OCI-LY1 (cell line): ENCODE results near the gene KIFC3.

Experiments used
- H2AFZ ChIP-seq: fragments of 200-600 bp; sonication (generic), shearing (Covaris generic); 2 replicates; pipeline ENCODE4 v1.6.0; 2014; ENCODE audit warnings: antibody characterized with exemption, mild to moderate bottlenecking, low read length
- H3F3A ChIP-seq: fragments of 200-600 bp; sonication (generic), shearing (Covaris generic); 2 replicates; pipeline ENCODE4 v1.6.0; 2014; ENCODE audit warnings: mild to moderate bottlenecking, antibody characterized with exemption, low read length, moderate library complexity; ENCODE audit not compliant: insufficient read depth
- H3K27ac ChIP-seq: fragments of 200-600 bp; sonication (generic); 2 replicates; pipeline ENCODE4 v1.5.1; 2014; ENCODE audit warnings: low read length, mixed run types, mild to moderate bottlenecking, low read depth; ENCODE audit not compliant: poor library complexity, severe bottlenecking
- H3K27me3 ChIP-seq: fragments of 200-600 bp; sonication (generic); 2 replicates; pipeline ENCODE4 v1.6.0; 2014; ENCODE audit warnings: antibody characterized with exemption, mild to moderate bottlenecking, low read length, moderate library complexity; ENCODE audit not compliant: insufficient read depth
- H3K36me3 ChIP-seq: fragments of 200-600 bp; sonication (generic); 2 replicates; pipeline ENCODE4 v1.6.1; 2014; ENCODE audit warnings: mild to moderate bottlenecking, antibody characterized with exemption, low read length, moderate library complexity, mixed read lengths; ENCODE audit not compliant: insufficient read depth
- H3K4me1 ChIP-seq: fragments of 200-600 bp; sonication (generic); 2 replicates; pipeline ENCODE4 v1.5.1; 2014; ENCODE audit warnings: mild to moderate bottlenecking, low read length, moderate library complexity; ENCODE audit not compliant: insufficient read depth, severe bottlenecking
- H3K4me2 ChIP-seq: fragments of 200-600 bp; sonication (generic), shearing (Covaris generic); 2 replicates; pipeline ENCODE4 v1.6.1; 2014; ENCODE audit warnings: low read length
- H3K4me3 ChIP-seq: fragments of 200-600 bp; sonication (generic); 2 replicates; pipeline ENCODE4 v1.5.1; 2014; ENCODE audit warnings: low read length, low read depth, mild to moderate bottlenecking, mixed read lengths; ENCODE audit not compliant: poor library complexity, severe bottlenecking
- H3K79me2 ChIP-seq: fragments of 200-600 bp; shearing (Covaris generic); 2 replicates; pipeline ENCODE4 v1.6.1; 2016; ENCODE audit warnings: mixed run types, low read length, mixed read lengths; ENCODE audit not compliant: insufficient read depth
- H3K9ac ChIP-seq: fragments of 200-600 bp; sonication (generic), shearing (Covaris generic); 2 replicates; pipeline ENCODE4 v1.6.1; 2014; ENCODE audit warnings: mild to moderate bottlenecking, low read length, mixed read lengths
- H3K9me2 ChIP-seq: fragments of 200-600 bp; sonication (generic), shearing (Covaris generic); 2 replicates; pipeline ENCODE4 v1.6.1; 2014; ENCODE audit warnings: low read depth, mild to moderate bottlenecking, low read length, mixed read lengths
- H3K9me3 ChIP-seq: fragments of 200-600 bp; shearing (Covaris generic); 2 replicates; pipeline ENCODE4 v1.6.1; 2014; ENCODE audit warnings: low read length, mixed read lengths
- H4K20me1 ChIP-seq: fragments of 200-600 bp; sonication (generic), shearing (Covaris generic); 2 replicates; pipeline ENCODE4 v1.6.0; 2016; ENCODE audit warnings: mild to moderate bottlenecking, low read length; ENCODE audit not compliant: insufficient read depth
- CTCF ChIP-seq: fragments of 200-600 bp; sonication (generic), shearing (Covaris generic); IDR thresholded peaks from 2 replicates; pipeline ENCODE4 v1.5.1; 2017; ENCODE audit warnings: mild to moderate bottlenecking, antibody characterized with exemption, low read length, moderate library complexity, mixed read lengths
- EZH2 ChIP-seq: fragments of 200-600 bp; sonication (generic), shearing (Covaris generic); IDR thresholded peaks from 2 replicates; pipeline ENCODE4 v1.8.0; 2017; ENCODE audit warnings: borderline replicate concordance, mixed run types, mild to moderate bottlenecking, antibody characterized with exemption, low read length, moderate library complexity, mixed read lengths

KIFC3 gene

DNA sequence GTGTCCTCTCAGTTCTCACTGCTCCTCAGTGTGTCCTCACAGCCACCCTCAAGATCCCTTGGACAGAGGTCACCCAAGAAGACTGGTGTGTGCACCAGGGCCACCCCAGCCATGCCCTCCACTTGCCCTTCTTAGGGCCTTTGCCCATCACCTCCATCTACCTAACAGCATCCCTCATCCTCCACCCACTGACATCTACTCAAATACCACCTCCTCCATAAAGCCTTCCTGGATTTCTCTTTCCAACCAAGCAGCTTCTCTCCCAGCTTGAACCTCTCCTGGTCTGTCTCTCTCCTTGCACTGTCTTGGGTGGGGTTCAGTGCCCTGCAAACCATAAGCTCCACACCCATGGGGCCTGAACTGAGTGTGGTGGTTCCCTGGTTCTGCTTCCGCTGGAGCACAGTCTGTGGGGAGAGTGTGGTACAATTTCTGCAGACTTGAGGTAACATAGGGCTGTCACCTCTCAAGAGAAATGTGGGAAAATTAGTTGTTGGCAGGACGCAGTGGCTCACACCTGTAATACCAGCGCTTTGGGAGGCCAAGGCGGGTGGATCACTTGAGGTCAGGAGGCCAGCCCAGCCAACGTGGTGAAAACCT is 52.3 kb downstream of the KIFC3 start:
- no peaks in the 10 kb centered on the region for H3K79me2 ChIP-seq
- H3F3A ChIP-seq = no peaks in the 10 kb centered on the region
- no peaks in the 10 kb centered on the region for H3K9me3 ChIP-seq
- no peak overlapping the region for H3K9ac ChIP-seq
- no peak overlapping the region for H3K4me2 ChIP-seq
- no peaks in the 10 kb centered on the region for H4K20me1 ChIP-seq
- no peak overlapping the region for H2AFZ ChIP-seq
- peaks cover 3% of the 10 kb centered on the region for H3K36me3 ChIP-seq
- no peak for TF ChIP-seq EZH2
- TF ChIP-seq CTCF = no peak
- H3K9me2 ChIP-seq = no peaks in the 10 kb centered on the region
- H3K4me1 ChIP-seq = no peaks in the 10 kb centered on the region
- H3K27me3 ChIP-seq = no peaks in the 10 kb centered on the region
- H3K4me3 ChIP-seq = no peak overlapping the region
- H3K27ac ChIP-seq = no peak overlapping the region

- no peaks in the 10 kb centered on the region for H3K27me3 ChIP-seq
- no peak overlapping the region for H2AFZ ChIP-seq
- TF ChIP-seq EZH2 (no peak), CTCF (no peak)
- no peaks in the 10 kb centered on the region for H4K20me1 ChIP-seq
- H3K9me3 ChIP-seq = no peaks in the 10 kb centered on the region
- H3K79me2 ChIP-seq = no peaks in the 10 kb centered on the region
- H3F3A ChIP-seq = no peaks in the 10 kb centered on the region
- no peak overlapping the region for H3K4me3 ChIP-seq
- peaks cover 3% of the 10 kb centered on the region for H3K36me3 ChIP-seq
- H3K4me1 ChIP-seq = no peaks in the 10 kb centered on the region
- no peak overlapping the region for H3K27ac ChIP-seq
- H3K9me2 ChIP-seq = no peaks in the 10 kb centered on the region
- H3K4me2 ChIP-seq = no peak overlapping the region
- no peak overlapping the region for H3K9ac ChIP-seq
Measured at GRCh38 chr16:57749101-57749692, 53.1 kb downstream of the KIFC3 start.

DNA sequence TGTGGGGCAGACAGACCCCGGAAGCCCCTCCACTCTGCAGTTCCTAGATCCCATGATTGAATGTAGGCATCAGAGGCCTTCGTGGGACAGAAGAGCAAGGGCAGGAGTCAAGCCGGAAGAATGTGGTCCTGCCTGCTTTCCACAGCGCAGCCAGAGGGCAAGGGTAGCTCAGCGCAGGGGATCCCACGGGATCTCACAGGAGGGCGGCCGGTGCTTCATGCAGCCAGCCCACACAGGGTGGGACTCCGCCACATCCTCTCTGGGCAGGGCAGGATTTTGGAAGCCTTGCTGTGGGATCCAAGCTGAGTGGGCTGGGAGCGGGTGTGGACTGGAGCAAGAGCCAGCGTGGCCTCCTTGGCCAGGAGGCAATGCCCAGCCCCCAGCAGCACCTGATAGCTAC is 53.7 kb downstream of the KIFC3 start:
- Histone ChIP-seq H3K9ac (no peak overlapping the region), H4K20me1 (no peaks in the 10 kb centered on the region), H3K4me1 (no peaks in the 10 kb centered on the region), H3F3A (no peaks in the 10 kb centered on the region), H3K4me3 (no peak overlapping the region), H3K4me2 (no peak overlapping the region), H3K27ac (no peak overlapping the region), H3K27me3 (no peaks in the 10 kb centered on the region), H3K9me3 (no peaks in the 10 kb centered on the region), H3K9me2 (no peaks in the 10 kb centered on the region), H3K36me3 (peaks cover 4% of the 10 kb centered on the region), H3K79me2 (no peaks in the 10 kb centered on the region), H2AFZ (no peak overlapping the region)
- TF ChIP-seq EZH2 (no peak), CTCF (no peak)
